HepG2 (cell line): ENCODE results near the gene ARHGEF40. TPM values are rescaled to one million over a fixed set of nuclear protein-coding genes. Genes with fewer than 3 reads are reported as not detected.

ENCODE experiments used
- ATAC-seq: fragments of 200-7000 bp; cut with Tn5 transposase; 3 replicates; pipeline ENCODE4 v1.9.1; 2020; ENCODE audit warnings: mild to moderate bottlenecking, moderate library complexity
- BruUV-seq: library from RNA; stranded (reverse); fragments of 400-500 nt; replicated peaks from 2 replicates; lab custom pipeline; 2021; lab: Mats Ljungman, UMichigan
- CTCF ChIA-PET: fragments of 300-600 bp; formaldehyde crosslinking; extraction: SDS; loops from one replicate; lab custom pipeline; 2021; ENCODE audit warnings: low total read pairs, inconsistent platforms, low intra/inter-chr PET ratio; lab: Yijun Ruan, JAX
- POLR2A ChIA-PET: fragments of 350-600 bp; sonication (Branson Sonifier 250); formaldehyde crosslinking; loops from one replicate; lab custom pipeline; 2020; ENCODE audit warnings: antibody characterized with exemption, inconsistent platforms; lab: Yijun Ruan, JAX
- DNase-seq: peaks from one replicate; pipeline ENCODE4 v3.0.0-alpha.2; 2015; ENCODE audit warnings: low spot score
- FAIRE-seq: peaks from 3 replicates; lab custom pipeline; 2011; peaks lifted over from hg19 to GRCh38; lab: Jason Lieb, UNC
- H2AFZ ChIP-seq: one replicate; pipeline ENCODE4 v1.6.1; 2011; ENCODE audit warnings: low read length, inconsistent platforms
- H3K27ac ChIP-seq: fragments of 300-600 bp; 3 replicates; pipeline ENCODE4 v1.8.0; 2011; ENCODE audit warnings: mixed run types, mild to moderate bottlenecking, mixed read lengths, low read length, inconsistent platforms; ENCODE audit not compliant: insufficient read depth; ENCODE audit errors: extremely low read length
- H3K27me3 ChIP-seq, 2 experiments: fragments of 200-600 bp in 1 of 2; 2 replicates in 1 of 2; 3 replicates in 1 of 2; pipeline versions ENCODE4 v1.6.0 to v1.8.0; 2011; ENCODE audit warnings: low read length in 2 of 2, mild to moderate bottlenecking in 2 of 2, moderate library complexity in 2 of 2, inconsistent platforms in 1 of 2; ENCODE audit not compliant: insufficient read depth in 2 of 2, control insufficient read depth in 1 of 2
- H3K36me3 ChIP-seq, 2 experiments: fragments of 200-600 bp in 1 of 2; replicated peaks in 1 of 2; 2 replicates in 1 of 2; 3 replicates in 1 of 2; pipeline versions ENCODE4 v1.5.1 to v1.8.0; 2011; ENCODE audit warnings: low read length in 2 of 2, inconsistent platforms in 1 of 2; ENCODE audit not compliant: insufficient read depth in 2 of 2, control insufficient read depth in 1 of 2
- H3K4me1 ChIP-seq: 2 replicates; pipeline ENCODE4 v1.5.1; 2012; ENCODE audit warnings: low read length, inconsistent platforms; ENCODE audit not compliant: insufficient read depth
- H3K4me2 ChIP-seq: 2 replicates; pipeline ENCODE4 v1.6.0; 2011; ENCODE audit warnings: low read depth, low read length, inconsistent platforms
- H3K4me3 ChIP-seq, 3 experiments: fragments of 200-600 bp in 1 of 3; sonication (generic), shearing (Covaris generic) in 1 of 3; replicated peaks in 1 of 3; 2 replicates each; pipeline ENCODE4 v1.5.1; 2011 to 2016; ENCODE audit warnings: low read length in 3 of 3, inconsistent platforms in 2 of 3, low read depth in 2 of 3, mild to moderate bottlenecking in 2 of 3, control low read depth in 1 of 3, mixed read lengths in 1 of 3; ENCODE audit not compliant: insufficient read depth in 1 of 3
- H3K79me2 ChIP-seq: one replicate; pipeline ENCODE4 v1.6.1; 2011; ENCODE audit warnings: low read length, inconsistent platforms; ENCODE audit not compliant: insufficient read depth
- H3K9ac ChIP-seq: 2 replicates; pipeline ENCODE4 v1.6.0; 2011; ENCODE audit warnings: mild to moderate bottlenecking, low read depth, low read length, inconsistent platforms; ENCODE audit not compliant: insufficient read depth
- H3K9me3 ChIP-seq: 2 replicates; pipeline ENCODE4 v1.5.1; 2012; ENCODE audit warnings: mild to moderate bottlenecking, low read length
- H4K20me1 ChIP-seq: 2 replicates; pipeline ENCODE4 v1.6.0; 2011; ENCODE audit warnings: inconsistent platforms, mild to moderate bottlenecking, low read length, moderate library complexity; ENCODE audit not compliant: insufficient read depth
- ATF1 ChIP-seq: IDR thresholded peaks from 2 replicates; pipeline ENCODE4 v1.6.1; 2016; ENCODE audit warnings: mild to moderate bottlenecking, control low read depth
- BCL6 ChIP-seq: IDR thresholded peaks from 2 replicates; pipeline ENCODE4 v1.6.1; 2016; ENCODE audit warnings: missing genetic modification reagents, missing compliant biosample characterization
- BRF2 ChIP-seq: sonication (generic); formaldehyde crosslinking; IDR thresholded peaks from 2 replicates; pipeline ENCODE4 v1.8.1; 2022; ENCODE audit warnings: mild to moderate bottlenecking, missing genetic modification reagents
- FLYWCH1 ChIP-seq: sonication (generic); formaldehyde crosslinking; IDR thresholded peaks from 2 replicates; pipeline ENCODE4 v1.8.1; 2023; ENCODE audit warnings: mild to moderate bottlenecking, missing genetic modification reagents
- GATAD1 ChIP-seq: IDR thresholded peaks from 2 replicates; pipeline ENCODE4 v1.6.1; 2016; ENCODE audit warnings: missing genetic modification reagents, missing compliant biosample characterization
- HDAC6 ChIP-seq: fragments of 200-600 bp; sonication (generic); IDR thresholded peaks from 2 replicates; pipeline ENCODE4 v1.7.0; 2017; ENCODE audit warnings: mild to moderate bottlenecking, antibody characterized with exemption, low read length, low read depth
- HIVEP1 ChIP-seq: sonication (generic); formaldehyde crosslinking; IDR thresholded peaks from 2 replicates; pipeline ENCODE4 v1.4.0; 2020; ENCODE audit warnings: mild to moderate bottlenecking, missing genetic modification reagents
- HNF4G ChIP-seq, 2 experiments: sonication (generic) in 1 of 2; formaldehyde crosslinking in 1 of 2; IDR thresholded peaks; 2 replicates each; pipeline versions ENCODE4 v1.4.0 to v1.6.1; 2011 to 2020; ENCODE audit warnings: borderline replicate concordance in 2 of 2, low read depth in 2 of 2, mild to moderate bottlenecking in 2 of 2, low read length in 1 of 2, missing genetic modification reagents in 1 of 2, moderate library complexity in 1 of 2
- NAIF1 ChIP-seq: sonication (generic); formaldehyde crosslinking; IDR thresholded peaks from 2 replicates; pipeline ENCODE4 v1.5.0; 2020; ENCODE audit warnings: mild to moderate bottlenecking, missing genetic modification reagents, borderline replicate concordance
- PAWR ChIP-seq: sonication (generic); formaldehyde crosslinking; IDR thresholded peaks from 2 replicates; pipeline ENCODE4 v1.4.0; 2020; ENCODE audit warnings: missing genetic modification reagents, mild to moderate bottlenecking, borderline replicate concordance
- POLR2A ChIP-seq, 2 experiments: IDR thresholded peaks; 2 replicates each; pipeline ENCODE4 v1.6.1; 2011; ENCODE audit warnings: low read depth in 2 of 2, low read length in 2 of 2, mild to moderate bottlenecking in 1 of 2, moderate library complexity in 1 of 2; ENCODE audit not compliant: insufficient read depth in 1 of 2
- SAP130 ChIP-seq: IDR thresholded peaks from 2 replicates; pipeline ENCODE4 v1.6.1; 2016; ENCODE audit warnings: low read depth
- YEATS2 ChIP-seq: sonication (generic); formaldehyde crosslinking; IDR thresholded peaks from 2 replicates; pipeline ENCODE4 v1.4.0; 2020; ENCODE audit warnings: missing genetic modification reagents, borderline replicate concordance
- ZKSCAN1 ChIP-seq: fragments of 150-350 bp; IDR thresholded peaks from 2 replicates; pipeline ENCODE4 v1.6.1; 2014; ENCODE audit warnings: low read length
- ZNF205 ChIP-seq: IDR thresholded peaks from 2 replicates; pipeline ENCODE4 v1.6.1; 2018; ENCODE audit warnings: missing biosample characterization, missing genetic modification reagents
- ZNF317 ChIP-seq: sonication (generic); formaldehyde crosslinking; IDR thresholded peaks from 2 replicates; pipeline ENCODE4 v1.5.0; 2020; ENCODE audit warnings: mild to moderate bottlenecking, missing genetic modification reagents
- WGBS: methylation state at CpG from one replicate; pipeline ENCODE4 v1.1.6; 2017; ENCODE audit warnings: low lambda C conversion rate; 5-methylcytosine and 5-hydroxymethylcytosine counted together
- in situ Hi-C: cut with HindIII; loops from 2 replicates; pipeline ENCODE4 v1.10.0; 2017; ENCODE audit warnings: low pct_unique_long_range_greater_than_20kb; ENCODE audit not compliant: extremely low pct_ligation_motif_present
- intact Hi-C: fragments of 100-400 bp; cut with micrococcal nuclease; formaldehyde crosslinking; loops from one replicate; pipeline ENCODE4 v1.10.0; 2022; ENCODE audit not compliant: unreplicated experiment
- polyA plus RNA-seq, 8 experiments: library from polyadenylated mRNA; depleted of rRNA in 3 of 8; stranded (reverse) in 7 of 8; unstranded in 1 of 8; fragments of >200 nt; fragmentation: Illumina TruSeq in 4 of 8; extraction: Trizol in 4 of 8; gene quantifications; 2 replicates each; pipeline versions ENCODE4 v1.2.1 to v1.2.3, GENCODE V29; 2011 to 2016; ENCODE audit warnings: low read depth in 4 of 8, missing spikeins in 1 of 8, mixed read lengths in 1 of 8; ENCODE audit not compliant: insufficient read depth in 1 of 8
- total RNA-seq, 5 experiments: library from RNA; depleted of rRNA; stranded (reverse); fragments of >200 nt; fragmentation: Illumina TruSeq; extraction: Trizol; gene quantifications; 2 replicates each; pipeline ENCODE4 v1.2.3, GENCODE V29; 2016; ENCODE audit warnings: low read depth in 1 of 5
- TF ChIP-seq, protein P1 (sequence below): sonication (generic); formaldehyde crosslinking; IDR thresholded peaks from 2 replicates; pipeline ENCODE4 v1.5.0; 2020; ENCODE audit warnings: mild to moderate bottlenecking, missing genetic modification reagents, borderline replicate concordance
- TF ChIP-seq, protein P2 (sequence below): sonication (generic); formaldehyde crosslinking; IDR thresholded peaks from 2 replicates; pipeline ENCODE4 v1.9.0; 2021; ENCODE audit warnings: missing genetic modification reagents, borderline replicate concordance

The ARHGEF40 gene
- total and polyA plus RNA-seq, 2 of the 13 experiments (the other 11 are each of a cell fraction or from before 2014, with no cell fraction given) = 28.1 to 78.1 TPM

DNA sequence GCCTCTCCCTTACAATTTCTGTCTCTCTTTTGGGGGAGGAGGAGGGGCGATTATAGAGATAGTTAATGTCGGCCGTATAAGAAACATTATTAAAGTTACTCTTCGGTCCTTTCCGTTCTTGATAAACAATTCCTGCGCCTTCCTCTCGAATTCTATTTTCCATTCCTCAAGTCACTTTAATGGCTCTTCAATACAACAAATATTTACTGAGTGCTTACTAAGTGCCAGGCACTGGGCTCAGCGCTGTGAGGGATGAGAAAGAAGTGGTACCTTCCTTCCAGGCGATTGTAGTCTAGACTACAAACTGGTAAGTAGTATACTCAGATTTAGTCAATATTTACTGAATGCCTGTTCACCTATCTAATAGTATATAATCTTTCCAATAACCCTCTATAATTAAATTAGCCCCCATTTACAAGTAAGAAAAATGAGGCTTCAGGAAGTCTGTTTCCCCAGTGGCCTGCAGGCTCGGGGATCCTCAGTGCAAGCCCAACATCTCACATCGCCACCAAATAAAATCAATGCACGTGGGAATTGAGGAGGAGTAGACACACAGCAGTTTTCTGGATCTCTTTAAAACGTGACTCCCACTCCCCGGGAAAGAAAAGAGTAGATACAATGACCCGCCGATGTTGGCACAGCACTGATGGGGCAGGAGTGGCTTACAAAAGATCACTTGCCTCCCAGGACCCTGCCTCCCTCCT, 28.9 kb downstream of the ARHGEF40 start:
- H3K4me1 ChIP-seq = peaks cover 76% of the 10 kb centered on the region
- WGBS = 9% methylated on average over 16 of the region's 16 CpGs
- H3K9ac ChIP-seq = peak overlapping the region; percentile 76
- no peak for FAIRE-seq
- H3K36me3 ChIP-seq = no peaks in the 10 kb centered on the region
- H3K4me3 ChIP-seq = peak overlapping the region; percentile 67 to 85 (median 83)
- peaks cover 3% of the 10 kb centered on the region; the same call in 1 of the 2 replicates for H4K20me1 ChIP-seq
- H3K4me2 ChIP-seq = peak overlapping the region; percentile 88
- no peak for ATAC-seq
- peak overlapping the region; percentile 65 for H3K27ac ChIP-seq
- no peaks in the 10 kb centered on the region; a peak in 1 of 5 replicates for H3K27me3 ChIP-seq
- no peak for DNase-seq
- ChIA-PET CTCF (interaction anchor here (12.2 kb wide), 1 partner anchor 7 kb away, joined by 320 read pairs; no protein-coding TSS in a partner anchor), POLR2A (interaction anchor here (1.8 to 7.8 kb wide), 5 partner anchors 27 to 412 kb away, joined by 6 to 141 read pairs (median 32); partner anchors contain the start of gene ARHGEF40)
- in situ Hi-C loops (no loop called here), intact Hi-C loops (no loop called here)
- TSS peak; percentile 60 for BruUV-seq
- H3K79me2 ChIP-seq = peaks cover 39% of the 10 kb centered on the region
- peak overlapping the region; percentile 61 for H2AFZ ChIP-seq
- H3K9me3 ChIP-seq = no peaks in the 10 kb centered on the region
- no peak; the same call in 1 of the 2 replicates for TF ChIP-seq YEATS2 (CRISPR knock-in tag)
- TF ChIP-seq SAP130 = no peak
- no peak for TF ChIP-seq BCL6
- TF ChIP-seq, protein P1, sequence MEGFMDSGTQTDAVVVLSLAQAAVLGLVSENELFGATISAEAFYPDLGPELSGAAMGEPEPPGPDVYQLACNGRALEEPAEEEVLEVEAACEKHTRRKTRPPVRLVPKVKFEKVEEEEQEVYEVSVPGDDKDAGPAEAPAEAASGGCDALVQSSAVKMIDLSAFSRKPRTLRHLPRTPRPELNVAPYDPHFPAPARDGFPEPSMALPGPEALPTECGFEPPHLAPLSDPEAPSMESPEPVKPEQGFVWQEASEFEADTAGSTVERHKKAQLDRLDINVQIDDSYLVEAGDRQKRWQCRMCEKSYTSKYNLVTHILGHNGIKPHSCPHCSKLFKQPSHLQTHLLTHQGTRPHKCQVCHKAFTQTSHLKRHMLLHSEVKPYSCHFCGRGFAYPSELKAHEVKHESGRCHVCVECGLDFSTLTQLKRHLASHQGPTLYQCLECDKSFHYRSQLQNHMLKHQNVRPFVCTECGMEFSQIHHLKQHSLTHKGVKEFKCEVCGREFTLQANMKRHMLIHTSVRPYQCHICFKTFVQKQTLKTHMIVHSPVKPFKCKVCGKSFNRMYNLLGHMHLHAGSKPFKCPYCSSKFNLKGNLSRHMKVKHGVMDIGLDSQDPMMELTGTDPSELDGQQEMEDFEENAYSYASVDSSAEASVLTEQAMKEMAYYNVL (CRISPR knock-in tag) = 0 out of 2 replicates have a peak, but pooled peaks have one; percentile 21
- no peak for TF ChIP-seq BRF2 (CRISPR knock-in tag)
- no peak for TF ChIP-seq HNF4G (IDR thresholded peaks at IDR 0.05; ENCODE audit: borderline replicate concordance, low read depth, low read length)
- no peak for TF ChIP-seq HNF4G (CRISPR knock-in tag; IDR thresholded peaks at IDR 0.05; ENCODE audit: borderline replicate concordance, low read depth)
- TF ChIP-seq NAIF1 = no peak
- no peak for TF ChIP-seq ATF1
- peak; percentile 2; the same call in 1 of the 2 replicates for TF ChIP-seq GATAD1 (CRISPR knock-in tag)
- 0 out of 4 replicates have a peak, but pooled peaks of 1 of the 2 experiments have one; percentile 3 for TF ChIP-seq POLR2A (IDR thresholded peaks at IDR 0.05; ENCODE audit: insufficient read depth in 1 of 2, low read depth in 2 of 2, low read length in 2 of 2)
- TF ChIP-seq ZKSCAN1 = no peak
- no peak for TF ChIP-seq FLYWCH1 (CRISPR knock-in tag)
- TF ChIP-seq, protein P2, sequence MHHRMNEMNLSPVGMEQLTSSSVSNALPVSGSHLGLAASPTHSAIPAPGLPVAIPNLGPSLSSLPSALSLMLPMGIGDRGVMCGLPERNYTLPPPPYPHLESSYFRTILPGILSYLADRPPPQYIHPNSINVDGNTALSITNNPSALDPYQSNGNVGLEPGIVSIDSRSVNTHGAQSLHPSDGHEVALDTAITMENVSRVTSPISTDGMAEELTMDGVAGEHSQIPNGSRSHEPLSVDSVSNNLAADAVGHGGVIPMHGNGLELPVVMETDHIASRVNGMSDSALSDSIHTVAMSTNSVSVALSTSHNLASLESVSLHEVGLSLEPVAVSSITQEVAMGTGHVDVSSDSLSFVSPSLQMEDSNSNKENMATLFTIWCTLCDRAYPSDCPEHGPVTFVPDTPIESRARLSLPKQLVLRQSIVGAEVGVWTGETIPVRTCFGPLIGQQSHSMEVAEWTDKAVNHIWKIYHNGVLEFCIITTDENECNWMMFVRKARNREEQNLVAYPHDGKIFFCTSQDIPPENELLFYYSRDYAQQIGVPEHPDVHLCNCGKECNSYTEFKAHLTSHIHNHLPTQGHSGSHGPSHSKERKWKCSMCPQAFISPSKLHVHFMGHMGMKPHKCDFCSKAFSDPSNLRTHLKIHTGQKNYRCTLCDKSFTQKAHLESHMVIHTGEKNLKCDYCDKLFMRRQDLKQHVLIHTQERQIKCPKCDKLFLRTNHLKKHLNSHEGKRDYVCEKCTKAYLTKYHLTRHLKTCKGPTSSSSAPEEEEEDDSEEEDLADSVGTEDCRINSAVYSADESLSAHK (CRISPR knock-in tag) = no peak
- TF ChIP-seq HDAC6 = no peak
- TF ChIP-seq ZNF317 (CRISPR knock-in tag) = 0 out of 2 replicates have a peak, but pooled peaks have one; percentile 11
- TF ChIP-seq PAWR (CRISPR knock-in tag) = no peak
- TF ChIP-seq ZNF205 = peak; percentile 96
- TF ChIP-seq HIVEP1 (CRISPR knock-in tag) = no peak
